GM13976 (cell line): ENCODE results near the gene ATP5F1B.

ENCODE experiments used
- DNase-seq: peaks from one replicate; pipeline ENCODE4 v3.0.0; 2012; ENCODE audit warnings: low spot score
- in situ Hi-C: fragments of 300-500 bp; cut with MboI; formaldehyde crosslinking; loops from one replicate; pipeline ENCODE4 v1.12.0; 2022; ENCODE audit warnings: low sequenced_read_pairs, mixed read lengths, inconsistent platforms; ENCODE audit not compliant: unreplicated experiment
- TF ChIP-seq, protein P1 (sequence below): IDR thresholded peaks from 2 replicates; pipeline ENCODE4 v1.5.1; 2012; ENCODE audit warnings: borderline replicate concordance, mild to moderate bottlenecking; ENCODE audit not compliant: insufficient read depth; ENCODE audit errors: extremely low read depth, missing control alignments, control extremely low read depth

The ATP5F1B gene

DNA sequence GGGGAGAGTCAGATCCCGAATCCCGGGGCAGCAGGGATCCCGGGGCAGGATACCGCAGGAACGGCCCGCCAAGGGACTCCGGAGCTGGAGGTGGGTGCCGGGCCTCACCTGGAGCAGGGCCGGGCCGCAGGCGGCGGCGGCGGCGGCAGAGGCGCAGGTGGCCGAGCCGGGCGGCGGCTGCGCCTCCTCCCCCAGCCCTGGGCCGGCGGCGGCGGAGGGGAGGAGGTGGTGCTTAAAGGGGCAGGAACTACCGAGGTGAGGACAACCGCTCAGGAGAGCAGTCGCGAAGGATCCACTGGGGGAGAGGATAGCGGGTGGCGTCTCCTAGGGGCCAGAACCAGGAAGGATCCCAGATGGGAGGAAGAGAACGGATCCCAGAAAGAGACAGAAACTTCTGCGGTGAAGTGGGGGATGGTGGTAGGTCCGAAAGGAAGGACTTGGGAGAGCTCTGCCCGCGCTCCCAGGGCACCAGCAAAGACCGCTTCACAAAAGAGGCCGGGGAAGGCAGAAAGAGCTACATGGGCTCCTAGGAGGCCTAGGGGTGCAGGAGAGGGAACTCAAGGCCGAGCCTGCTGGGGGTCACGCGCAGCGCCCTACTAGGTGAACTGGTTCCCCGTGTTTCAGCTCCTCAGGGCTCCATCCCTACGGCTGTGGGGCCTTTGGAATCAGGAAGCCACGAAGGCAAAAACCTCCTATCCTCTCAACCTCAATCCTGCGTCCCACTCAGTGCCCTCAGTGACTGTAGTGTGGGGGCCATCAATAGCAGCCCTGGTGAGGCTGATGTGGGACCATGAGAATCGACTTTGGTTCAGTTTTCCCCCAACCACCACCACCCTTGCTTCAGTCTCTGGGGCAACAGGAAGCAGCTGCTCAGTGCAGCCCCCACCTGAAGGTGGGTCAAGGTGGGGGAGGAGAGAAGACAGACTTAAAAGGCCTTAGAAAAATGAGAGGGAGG lies 10.7 kb downstream of the ATP5F1B start:
- TF ChIP-seq, protein P1, sequence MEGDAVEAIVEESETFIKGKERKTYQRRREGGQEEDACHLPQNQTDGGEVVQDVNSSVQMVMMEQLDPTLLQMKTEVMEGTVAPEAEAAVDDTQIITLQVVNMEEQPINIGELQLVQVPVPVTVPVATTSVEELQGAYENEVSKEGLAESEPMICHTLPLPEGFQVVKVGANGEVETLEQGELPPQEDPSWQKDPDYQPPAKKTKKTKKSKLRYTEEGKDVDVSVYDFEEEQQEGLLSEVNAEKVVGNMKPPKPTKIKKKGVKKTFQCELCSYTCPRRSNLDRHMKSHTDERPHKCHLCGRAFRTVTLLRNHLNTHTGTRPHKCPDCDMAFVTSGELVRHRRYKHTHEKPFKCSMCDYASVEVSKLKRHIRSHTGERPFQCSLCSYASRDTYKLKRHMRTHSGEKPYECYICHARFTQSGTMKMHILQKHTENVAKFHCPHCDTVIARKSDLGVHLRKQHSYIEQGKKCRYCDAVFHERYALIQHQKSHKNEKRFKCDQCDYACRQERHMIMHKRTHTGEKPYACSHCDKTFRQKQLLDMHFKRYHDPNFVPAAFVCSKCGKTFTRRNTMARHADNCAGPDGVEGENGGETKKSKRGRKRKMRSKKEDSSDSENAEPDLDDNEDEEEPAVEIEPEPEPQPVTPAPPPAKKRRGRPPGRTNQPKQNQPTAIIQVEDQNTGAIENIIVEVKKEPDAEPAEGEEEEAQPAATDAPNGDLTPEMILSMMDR: peak; percentile 18
- peak; percentile 83 for DNase-seq
- in situ Hi-C loops: no loop called here

GRCh38 chr12:56634242-56634836 lies 11.4 kb downstream of the ATP5F1B start:
- in situ Hi-C loops: no loop called here
- peak; percentile 54 for DNase-seq
- TF ChIP-seq, protein P1: no peak

DNA sequence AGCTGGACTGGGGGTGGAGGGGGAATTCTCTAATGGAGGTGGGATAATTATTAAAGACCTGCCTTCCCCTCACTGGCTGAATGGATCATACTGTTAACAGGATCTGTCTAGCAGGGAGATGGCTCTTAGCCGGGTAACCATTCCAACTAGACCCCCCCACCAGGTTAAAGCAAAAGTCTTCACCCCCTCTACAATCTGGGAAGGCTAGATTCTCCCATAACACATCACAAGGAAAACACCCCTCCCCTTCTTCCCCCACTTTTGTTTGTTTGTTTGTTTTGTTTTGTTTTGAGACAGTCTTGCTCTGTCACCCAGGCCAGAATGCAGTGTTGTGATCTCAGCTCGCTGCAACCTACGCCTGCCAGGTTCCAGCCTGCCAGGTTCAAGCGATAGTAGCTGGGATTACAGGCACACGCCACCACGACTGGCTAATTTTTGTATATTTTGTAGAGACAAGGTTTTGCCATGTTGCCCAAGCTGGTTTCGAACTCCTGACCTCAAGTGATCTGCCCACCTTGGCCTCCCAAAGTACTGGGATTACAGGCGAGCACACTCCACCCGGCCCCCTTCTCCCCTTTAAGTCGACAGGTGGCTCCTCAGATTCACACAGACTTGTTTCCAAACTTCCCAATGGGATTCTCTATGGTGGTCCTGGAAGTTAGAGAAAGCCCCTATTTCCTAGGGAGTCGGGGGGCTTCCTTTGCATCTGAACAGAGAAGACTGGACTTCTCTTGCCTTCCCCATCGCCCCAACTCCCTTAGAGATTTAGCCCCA lies 12.1 kb downstream of the ATP5F1B start:
- DNase-seq: no peak
- in situ Hi-C loops: no loop called here

GRCh38 chr12:56632701-56633467 lies 12.9 kb downstream of the ATP5F1B start:
- DNase-seq: peak; percentile 35
- TF ChIP-seq, protein P1: no peak
- in situ Hi-C loops: no loop called here

More for the DNA sequence above, 12.1 kb downstream of the ATP5F1B start:
- TF ChIP-seq, protein P1: no peak

GRCh38 chr12:56631790-56632700 lies 13.7 kb downstream of the ATP5F1B start:
- TF ChIP-seq, protein P1: no peak
- in situ Hi-C loops: no loop called here
- DNase-seq: peak; percentile 76
